ENCODE results near the gene FER1L5.

GRCh38 chr2:96663177-96663576 is 20.6 kb downstream of the FER1L5 start:
- TF ChIP-seq USF1 (IDR thresholded peaks at IDR 0.05) (no peak), REST (IDR thresholded peaks at IDR 0.05; ENCODE audit: low read depth) (no peak), RAD21 (IDR thresholded peaks at IDR 0.05; ENCODE audit: low read depth) (no peak)
